ENCODE results near the gene TMEM271.
"Not testable (repeated sequence)": the region's sequence is repeated elsewhere in the genome, so short reads cannot be mapped to it uniquely, and the experiment has no call there.

TMEM271 gene

DNA sequence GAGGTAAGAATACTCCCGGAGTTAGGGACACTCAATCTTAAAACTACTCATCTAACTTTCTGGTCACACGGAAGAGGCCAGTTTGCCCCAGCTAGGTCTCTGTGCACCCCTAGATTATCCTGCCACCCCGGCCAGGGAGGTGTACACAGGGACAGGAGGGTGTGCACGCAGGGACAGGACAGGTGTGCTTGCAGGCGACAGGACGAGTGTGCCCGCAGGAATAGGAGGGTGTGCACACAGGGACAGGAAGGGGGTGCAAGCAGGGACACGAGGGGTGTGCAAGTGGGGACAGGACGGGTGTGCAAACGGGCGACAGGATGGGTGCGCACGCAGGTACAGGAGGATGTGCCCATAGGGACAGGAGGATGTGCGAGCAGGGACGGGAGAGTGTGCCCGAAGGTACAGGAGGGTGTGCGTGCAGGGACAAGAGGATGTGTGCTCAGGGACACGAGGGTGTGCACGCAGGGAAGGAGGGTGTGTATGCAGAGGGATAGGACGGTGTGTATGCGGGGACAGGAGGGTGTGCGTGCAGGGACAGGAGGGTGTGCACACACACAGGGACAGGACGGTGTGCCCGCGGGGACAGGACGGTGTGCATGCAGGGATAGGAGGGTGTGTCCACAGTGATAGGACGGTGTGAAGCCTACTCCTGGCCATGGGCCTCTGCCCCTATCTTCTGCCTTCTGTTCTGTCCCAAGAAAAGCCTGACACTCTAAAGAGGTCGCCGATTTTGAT lies 4.1 kb downstream of the TMEM271 start:
- Histone ChIP-seq H3K4me1 (ENCODE audit: control insufficient read depth in 5 of 5, insufficient read depth in 5 of 5, low read length in 5 of 5) (peaks cover 0 to 4% (median 0%) of the 10 kb centered on the region in 5 donors), H3K27me3 (ENCODE audit: control insufficient read depth in 5 of 5, insufficient read depth in 4 of 5, low read length in 5 of 5) (peaks cover 16 to 51% (median 42%) of the 10 kb centered on the region in 5 donors), H3K36me3 (ENCODE audit: control insufficient read depth in 5 of 5, insufficient read depth in 5 of 5, low read length in 5 of 5) (no peaks in the 10 kb centered on the region), H3K4me3 (ENCODE audit: low read depth in 1 of 5, low read length in 5 of 5) (no peak overlapping the region), H3K27ac (ENCODE audit: low read depth, low read length) (no peak overlapping the region), H3K9ac (ENCODE audit: low read length in 5 of 5) (no peak overlapping the region), H3K9me3 (ENCODE audit: control insufficient read depth in 5 of 5, low read length in 5 of 5) (peaks cover 0 to 5% (median 0%) of the 10 kb centered on the region in 5 donors)

- no peak overlapping the region for H3K9ac ChIP-seq (ENCODE audit: low read length in 5 of 5)
Observed at GRCh38 chr4:570754-571153, 5.3 kb downstream of the TMEM271 start.

GRCh38 chr4:569958-570667 lies 6.0 kb downstream of the TMEM271 start:
- peaks cover 0 to 4% (median 0%) of the 10 kb centered on the region in 5 donors for H3K4me1 ChIP-seq (ENCODE audit: control insufficient read depth in 5 of 5, insufficient read depth in 5 of 5, low read length in 5 of 5)
- H3K9me3 ChIP-seq (ENCODE audit: control insufficient read depth in 5 of 5, low read length in 5 of 5): peaks cover 0 to 5% (median 0%) of the 10 kb centered on the region in 5 donors
- no peak overlapping the region for H3K9ac ChIP-seq (ENCODE audit: low read length in 5 of 5)
- H3K27ac ChIP-seq (ENCODE audit: low read depth, low read length): no peak overlapping the region
- H3K36me3 ChIP-seq (ENCODE audit: control insufficient read depth in 5 of 5, insufficient read depth in 5 of 5, low read length in 5 of 5): no peaks in the 10 kb centered on the region
- H3K4me3 ChIP-seq (ENCODE audit: low read depth in 1 of 5, low read length in 5 of 5): no peak overlapping the region
- peaks cover 15 to 52% (median 40%) of the 10 kb centered on the region in 5 donors for H3K27me3 ChIP-seq (ENCODE audit: control insufficient read depth in 5 of 5, insufficient read depth in 4 of 5, low read length in 5 of 5)

More at GRCh38 chr4:570754-571153, 5.3 kb downstream of the TMEM271 start:
- peaks cover 15 to 52% (median 40%) of the 10 kb centered on the region in 5 donors for H3K27me3 ChIP-seq (ENCODE audit: control insufficient read depth in 5 of 5, insufficient read depth in 4 of 5, low read length in 5 of 5)
- no peak overlapping the region for H3K27ac ChIP-seq (ENCODE audit: low read depth, low read length)
- H3K4me3 ChIP-seq (ENCODE audit: low read depth in 1 of 5, low read length in 5 of 5): no peak overlapping the region
- peaks cover 0 to 5% (median 0%) of the 10 kb centered on the region in 5 donors for H3K9me3 ChIP-seq (ENCODE audit: control insufficient read depth in 5 of 5, low read length in 5 of 5)
- peaks cover 0 to 4% (median 0%) of the 10 kb centered on the region in 5 donors for H3K4me1 ChIP-seq (ENCODE audit: control insufficient read depth in 5 of 5, insufficient read depth in 5 of 5, low read length in 5 of 5)
- no peaks in the 10 kb centered on the region for H3K36me3 ChIP-seq (ENCODE audit: control insufficient read depth in 5 of 5, insufficient read depth in 5 of 5, low read length in 5 of 5)

DNA sequence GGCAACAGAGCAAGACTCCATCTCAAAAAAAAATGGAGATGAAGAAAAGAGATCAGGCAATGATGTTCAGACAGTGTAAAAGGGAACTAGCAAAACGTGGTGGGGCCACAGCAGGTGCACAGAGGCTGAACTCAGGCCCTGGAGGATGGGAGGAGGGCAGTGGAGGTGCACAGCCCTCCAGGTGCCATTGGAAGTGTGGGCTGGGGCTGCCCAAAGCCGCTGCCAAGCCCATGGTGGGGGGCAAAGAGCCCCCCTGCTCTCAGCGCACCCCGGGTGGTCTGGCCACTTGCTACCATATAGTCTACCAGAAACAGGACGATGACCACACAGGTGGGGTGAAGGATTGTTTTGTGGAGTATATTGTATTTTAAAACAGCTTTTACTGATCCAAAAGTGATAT lies 7.1 kb downstream of the TMEM271 start:
- Histone ChIP-seq H3K36me3 (ENCODE audit: control insufficient read depth in 5 of 5, insufficient read depth in 5 of 5, low read length in 5 of 5) (no peaks in the 10 kb centered on the region), H3K27me3 (ENCODE audit: control insufficient read depth in 5 of 5, insufficient read depth in 4 of 5, low read length in 5 of 5) (peaks cover 6 to 42% (median 30%) of the 10 kb centered on the region in 5 donors), H3K27ac (ENCODE audit: low read depth, low read length) (no peak overlapping the region), H3K9me3 (ENCODE audit: control insufficient read depth in 5 of 5, low read length in 5 of 5) (peaks cover 0 to 5% (median 0%) of the 10 kb centered on the region in 5 donors), H3K4me1 (ENCODE audit: control insufficient read depth in 5 of 5, insufficient read depth in 5 of 5, low read length in 5 of 5) (no peaks in the 10 kb centered on the region), H3K9ac (ENCODE audit: low read length in 5 of 5) (no peak overlapping the region), H3K4me3 (ENCODE audit: low read depth in 1 of 5, low read length in 5 of 5) (no peak overlapping the region)

GRCh38 chr4:568351-568652 lies 7.8 kb downstream of the TMEM271 start:
- Histone ChIP-seq H3K4me1 (ENCODE audit: control insufficient read depth in 5 of 5, insufficient read depth in 5 of 5, low read length in 5 of 5) (no peaks in the 10 kb centered on the region), H3K9ac (ENCODE audit: low read length in 5 of 5) (no peak overlapping the region), H3K27ac (ENCODE audit: low read depth, low read length) (no peak overlapping the region), H3K36me3 (ENCODE audit: control insufficient read depth in 5 of 5, insufficient read depth in 5 of 5, low read length in 5 of 5) (no peaks in the 10 kb centered on the region), H3K27me3 (ENCODE audit: control insufficient read depth in 5 of 5, insufficient read depth in 4 of 5, low read length in 5 of 5) (peaks cover 3 to 38% (median 27%) of the 10 kb centered on the region in 5 donors), H3K9me3 (ENCODE audit: control insufficient read depth in 5 of 5, low read length in 5 of 5) (peaks cover 0 to 5% (median 0%) of the 10 kb centered on the region in 5 donors), H3K4me3 (ENCODE audit: low read depth in 1 of 5, low read length in 5 of 5) (no peak overlapping the region)

DNA sequence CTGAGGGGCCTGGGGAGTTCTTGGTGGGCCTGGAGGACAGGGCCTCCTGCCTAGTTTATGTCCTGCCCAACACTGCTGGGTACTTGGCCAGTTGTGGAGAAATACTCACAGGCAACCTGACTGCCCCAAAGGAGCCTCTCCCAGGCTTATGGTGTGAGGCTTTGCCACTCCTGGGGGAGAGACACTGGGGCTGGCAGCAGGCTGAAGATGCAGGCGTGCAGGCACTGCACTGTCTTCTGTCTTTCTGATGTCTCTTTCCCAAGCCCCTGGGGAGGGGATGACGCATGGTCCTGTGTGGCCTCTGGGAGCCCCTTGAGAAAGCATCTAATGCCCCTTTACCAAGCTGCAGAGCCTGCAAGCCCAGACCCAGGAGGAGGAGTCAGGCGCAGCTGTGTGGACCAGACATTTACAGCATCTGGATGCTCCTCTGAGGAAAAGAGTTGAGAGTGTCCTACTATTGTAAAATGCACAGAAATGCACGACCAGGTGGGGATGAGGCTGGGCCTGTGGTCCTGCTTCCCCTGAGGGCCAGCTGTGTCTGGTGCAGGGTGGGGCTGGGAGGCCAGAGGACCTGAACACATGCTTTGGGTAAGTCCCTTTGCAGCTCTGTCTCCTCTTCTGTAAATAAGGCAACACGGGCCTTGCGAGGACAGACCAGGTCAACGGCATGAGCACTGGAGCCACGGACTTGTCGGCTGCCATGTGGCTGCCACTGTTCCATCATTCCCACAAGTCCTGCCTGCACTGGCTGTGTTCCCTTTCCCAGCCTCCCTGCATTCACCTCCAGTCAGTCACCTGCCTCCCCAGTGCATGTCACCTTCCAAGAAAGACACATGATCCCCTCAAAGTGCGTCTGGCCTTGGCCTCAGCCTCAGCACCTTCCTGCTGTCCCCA lies 8.4 kb downstream of the TMEM271 start:
- no peak overlapping the region for H3K9ac ChIP-seq (ENCODE audit: low read length in 5 of 5)
- H3K4me1 ChIP-seq (ENCODE audit: control insufficient read depth in 5 of 5, insufficient read depth in 5 of 5, low read length in 5 of 5): no peaks in the 10 kb centered on the region
- H3K4me3 ChIP-seq (ENCODE audit: low read depth in 1 of 5, low read length in 5 of 5): no peak overlapping the region
- peaks cover 0 to 32% (median 21%) of the 10 kb centered on the region in 5 donors for H3K27me3 ChIP-seq (ENCODE audit: control insufficient read depth in 5 of 5, insufficient read depth in 4 of 5, low read length in 5 of 5)
- H3K27ac ChIP-seq (ENCODE audit: low read depth, low read length): no peak overlapping the region
- peaks cover 0 to 5% (median 0%) of the 10 kb centered on the region in 5 donors for H3K9me3 ChIP-seq (ENCODE audit: control insufficient read depth in 5 of 5, low read length in 5 of 5)
- H3K36me3 ChIP-seq (ENCODE audit: control insufficient read depth in 5 of 5, insufficient read depth in 5 of 5, low read length in 5 of 5): no peaks in the 10 kb centered on the region

DNA sequence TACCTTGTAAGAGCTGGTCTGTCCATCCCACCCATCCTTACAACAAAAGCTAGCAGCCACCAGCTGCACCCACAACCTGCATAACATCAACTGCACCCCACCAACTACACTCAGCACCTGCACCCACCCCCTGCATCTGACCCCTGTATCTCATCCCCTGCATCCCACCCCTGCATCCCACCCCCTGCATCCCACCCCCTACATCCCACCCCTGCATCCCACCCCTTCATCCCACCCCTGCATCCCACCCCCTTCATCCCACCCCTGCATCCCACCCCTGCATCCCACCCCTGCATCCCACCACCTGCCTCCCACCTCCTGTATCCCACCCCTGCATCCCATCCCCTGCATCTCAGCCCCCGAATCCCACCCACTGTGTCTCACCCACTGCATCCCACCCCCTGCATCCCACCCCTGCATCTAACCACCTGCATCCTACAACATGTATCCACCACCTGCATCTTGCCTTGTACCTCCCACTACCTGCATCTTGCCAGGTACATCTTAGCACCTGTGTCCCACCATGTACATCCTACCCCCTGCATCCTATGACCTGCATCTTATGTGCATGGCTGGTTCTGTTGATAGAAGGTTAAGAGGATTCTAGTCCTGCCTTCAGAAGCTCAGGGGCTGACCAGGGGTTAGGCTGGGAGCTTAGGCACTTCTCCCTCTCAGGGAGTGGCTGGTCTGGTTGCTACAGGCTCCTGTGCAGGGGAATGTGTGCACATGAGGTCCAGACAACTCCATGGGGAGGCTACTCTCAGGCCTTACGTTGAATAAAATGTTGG lies 9.4 kb downstream of the TMEM271 start:
- H3K9me3 ChIP-seq (ENCODE audit: control insufficient read depth in 5 of 5, low read length in 5 of 5): no peaks in the 10 kb centered on the region
- no peaks in the 10 kb centered on the region for H3K4me1 ChIP-seq (ENCODE audit: control insufficient read depth in 5 of 5, insufficient read depth in 5 of 5, low read length in 5 of 5)
- H3K4me3 ChIP-seq (ENCODE audit: low read depth in 1 of 5, low read length in 5 of 5): no peak overlapping the region
- H3K27ac ChIP-seq (ENCODE audit: low read depth, low read length): no peak overlapping the region
- H3K27me3 ChIP-seq (ENCODE audit: control insufficient read depth in 5 of 5, insufficient read depth in 4 of 5, low read length in 5 of 5): peaks cover 0 to 23% (median 13%) of the 10 kb centered on the region in 5 donors
- H3K9ac ChIP-seq (ENCODE audit: low read length in 5 of 5): no peak overlapping the region
- H3K36me3 ChIP-seq (ENCODE audit: control insufficient read depth in 5 of 5, insufficient read depth in 5 of 5, low read length in 5 of 5): no peaks in the 10 kb centered on the region

DNA sequence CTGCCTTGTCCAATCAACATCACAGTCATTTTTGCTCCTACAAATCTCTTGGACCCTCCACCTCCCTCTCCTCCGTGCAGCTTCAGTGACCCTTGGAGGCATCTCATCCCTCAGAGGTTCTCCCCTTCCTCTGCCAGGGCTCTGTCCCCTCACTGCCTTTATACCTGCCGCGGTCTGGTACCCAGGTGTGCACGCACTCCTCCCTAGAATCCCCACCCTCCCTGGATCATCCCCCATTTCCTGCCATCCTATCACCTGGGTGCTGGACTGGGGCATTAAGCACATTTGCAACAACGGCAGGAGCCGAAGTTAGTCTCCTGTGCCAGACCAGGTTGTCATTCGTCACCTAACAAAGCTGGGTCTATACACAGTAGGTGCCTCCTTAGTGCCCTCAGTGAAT lies 10.1 kb downstream of the TMEM271 start:
- H3K36me3 ChIP-seq (ENCODE audit: control insufficient read depth in 5 of 5, insufficient read depth in 5 of 5, low read length in 5 of 5): no peaks in the 10 kb centered on the region
- H3K9ac ChIP-seq (ENCODE audit: low read length in 5 of 5): no peak overlapping the region
- no peak overlapping the region for H3K4me3 ChIP-seq (ENCODE audit: low read depth in 1 of 5, low read length in 5 of 5)
- peaks cover 0 to 22% (median 12%) of the 10 kb centered on the region in 5 donors for H3K27me3 ChIP-seq (ENCODE audit: control insufficient read depth in 5 of 5, insufficient read depth in 4 of 5, low read length in 5 of 5)
- H3K4me1 ChIP-seq (ENCODE audit: control insufficient read depth in 5 of 5, insufficient read depth in 5 of 5, low read length in 5 of 5): peaks cover 0 to under 1% (median 0%) of the 10 kb centered on the region in 5 donors
- no peak overlapping the region for H3K27ac ChIP-seq (ENCODE audit: low read depth, low read length)
- H3K9me3 ChIP-seq (ENCODE audit: control insufficient read depth in 5 of 5, low read length in 5 of 5): no peaks in the 10 kb centered on the region

DNA sequence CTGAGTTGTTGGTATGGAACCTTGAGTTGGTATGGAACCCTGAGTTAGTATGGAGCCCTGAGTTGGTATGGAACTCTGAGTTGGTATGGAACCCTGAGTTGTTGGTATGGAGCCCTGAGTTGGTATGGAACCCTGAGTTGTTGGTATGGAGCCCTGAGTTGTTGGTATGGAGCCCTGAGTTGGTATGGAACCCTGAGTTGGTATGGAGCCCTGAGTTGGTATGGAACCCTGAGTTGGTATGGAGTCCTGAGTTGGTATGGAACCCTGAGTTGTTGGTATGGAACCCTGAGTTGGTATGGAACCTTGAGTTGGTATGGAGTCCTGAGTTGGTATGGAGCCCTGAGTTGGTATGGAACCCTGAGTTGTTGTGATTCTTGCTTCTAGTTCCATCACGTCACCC lies 10.5 kb downstream of the TMEM271 start:
- not testable (repeated sequence) for H3K4me3 ChIP-seq (ENCODE audit: low read depth in 1 of 5, low read length in 5 of 5); H3K9ac ChIP-seq (ENCODE audit: low read length in 5 of 5); H3K27ac ChIP-seq (ENCODE audit: low read depth, low read length); H3K4me1 ChIP-seq (ENCODE audit: control insufficient read depth in 5 of 5, insufficient read depth in 5 of 5, low read length in 5 of 5); H3K9me3 ChIP-seq (ENCODE audit: control insufficient read depth in 5 of 5, low read length in 5 of 5); H3K36me3 ChIP-seq (ENCODE audit: control insufficient read depth in 5 of 5, insufficient read depth in 5 of 5, low read length in 5 of 5)
- H3K27me3 ChIP-seq (ENCODE audit: control insufficient read depth in 5 of 5, insufficient read depth in 4 of 5, low read length in 5 of 5): peaks cover 0 to 22% (median 12%) of the 10 kb centered on the region in 5 donors
